HG03159 (cell line): ENCODE measurements around the gene AGBL4.

Source experiments
- ATAC-seq: cut with Tn5 transposase; IDR thresholded peaks from one replicate; pipeline ENCODE4 v1.9.1; 2021; ENCODE audit warnings: mild to moderate bottlenecking, moderate library complexity; ENCODE audit not compliant: unreplicated experiment

AGBL4 gene

DNA sequence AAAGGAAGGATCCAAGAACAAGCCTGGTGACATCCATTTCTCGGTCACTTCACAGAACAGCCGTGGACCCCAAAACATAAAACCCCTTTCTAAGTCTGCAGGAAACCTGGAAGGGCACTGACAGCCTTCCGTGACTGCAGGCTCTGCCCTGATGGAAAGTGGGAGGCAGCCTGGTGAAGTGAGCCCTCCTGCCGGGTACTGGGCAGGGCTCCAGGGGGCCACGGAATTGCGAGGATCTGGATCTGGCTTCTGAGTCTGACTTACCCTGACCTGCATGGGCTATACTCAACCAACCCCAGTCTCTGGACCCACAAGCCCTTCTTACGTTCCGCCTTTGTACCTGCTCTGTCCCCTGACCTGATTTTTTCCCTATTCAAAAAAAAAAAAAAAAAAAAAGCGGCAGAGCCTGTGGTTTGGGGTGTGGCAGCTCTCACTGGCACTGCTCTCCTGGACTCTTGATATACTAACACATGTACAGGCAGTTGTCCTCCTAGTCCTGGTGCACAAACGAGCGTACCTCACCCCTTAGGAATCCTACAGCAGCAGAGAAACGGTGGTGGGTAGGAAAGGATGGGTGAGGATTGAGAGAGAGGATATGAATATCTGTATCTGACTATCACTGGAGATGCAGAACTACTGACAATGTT is 1330.0 kb downstream of the AGBL4 start:
- no peak for ATAC-seq

DNA sequence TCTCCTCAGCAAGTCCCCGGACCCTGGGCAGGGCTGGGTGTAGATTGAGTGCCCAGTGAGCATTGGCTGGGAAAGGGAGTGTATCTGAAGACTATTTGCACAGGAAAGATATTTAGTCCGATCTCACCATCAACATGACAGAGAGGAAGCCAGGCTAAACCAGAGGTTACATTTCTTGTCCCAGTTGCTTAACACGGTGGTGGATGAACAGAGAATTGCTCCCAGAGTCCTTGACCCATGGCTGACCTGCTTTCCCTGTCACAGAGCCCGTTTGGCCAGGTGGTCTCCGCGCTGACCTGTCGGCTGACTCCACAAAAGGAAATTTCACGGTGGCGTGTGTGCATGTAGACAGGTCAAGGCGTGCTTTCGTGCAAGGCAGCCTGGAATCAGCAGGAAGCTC is 1330.6 kb downstream of the AGBL4 start:
- no peak for ATAC-seq

DNA sequence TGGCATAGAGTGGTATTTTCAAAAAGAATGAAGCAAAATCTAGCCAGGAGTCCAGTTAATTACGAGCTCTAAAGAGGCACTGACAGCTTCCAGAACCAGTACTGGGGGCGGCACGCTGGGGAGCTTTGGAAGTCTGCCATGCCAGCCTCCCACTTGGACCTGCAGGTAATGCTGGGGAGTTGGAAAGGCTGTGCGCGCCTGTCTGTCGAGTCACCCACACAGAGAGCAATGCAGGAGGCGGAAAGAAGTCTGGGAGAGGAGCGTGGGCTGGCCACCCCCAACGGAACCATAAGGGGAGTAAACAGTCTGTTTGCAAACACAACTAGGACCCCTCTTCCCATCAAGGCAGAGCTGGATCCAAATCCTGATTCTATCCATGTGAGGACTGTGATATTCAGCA is 1331.5 kb downstream of the AGBL4 start:
- ATAC-seq = no peak

DNA sequence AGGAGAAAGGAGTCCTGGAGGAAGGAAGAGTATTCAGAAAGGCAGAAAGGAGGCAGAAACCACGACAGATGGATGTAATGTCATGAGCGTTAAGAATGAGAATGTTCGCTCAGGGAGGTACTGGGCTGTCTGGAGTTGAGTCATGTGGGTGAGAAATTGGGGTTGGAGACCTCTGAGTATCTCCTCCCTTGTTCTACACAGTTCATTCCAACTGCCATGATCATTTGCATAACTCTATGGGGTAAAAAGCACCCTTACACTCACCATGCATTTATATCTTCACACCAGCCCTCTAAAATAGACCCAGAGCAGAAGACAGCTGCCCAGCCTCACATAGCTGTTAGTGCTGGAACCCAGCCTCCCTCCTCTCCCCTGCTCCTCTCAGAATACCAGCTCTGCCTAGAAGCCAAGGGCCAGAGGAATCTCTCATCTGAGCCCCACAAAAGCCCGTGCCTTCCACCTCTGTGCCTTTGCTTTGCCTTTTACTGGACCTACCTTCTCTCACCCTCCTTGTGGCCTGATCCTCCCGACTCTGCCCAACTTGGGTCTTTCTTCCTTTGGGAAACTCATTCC is 1332.2 kb downstream of the AGBL4 start:
- peak; percentile 64 for ATAC-seq

DNA sequence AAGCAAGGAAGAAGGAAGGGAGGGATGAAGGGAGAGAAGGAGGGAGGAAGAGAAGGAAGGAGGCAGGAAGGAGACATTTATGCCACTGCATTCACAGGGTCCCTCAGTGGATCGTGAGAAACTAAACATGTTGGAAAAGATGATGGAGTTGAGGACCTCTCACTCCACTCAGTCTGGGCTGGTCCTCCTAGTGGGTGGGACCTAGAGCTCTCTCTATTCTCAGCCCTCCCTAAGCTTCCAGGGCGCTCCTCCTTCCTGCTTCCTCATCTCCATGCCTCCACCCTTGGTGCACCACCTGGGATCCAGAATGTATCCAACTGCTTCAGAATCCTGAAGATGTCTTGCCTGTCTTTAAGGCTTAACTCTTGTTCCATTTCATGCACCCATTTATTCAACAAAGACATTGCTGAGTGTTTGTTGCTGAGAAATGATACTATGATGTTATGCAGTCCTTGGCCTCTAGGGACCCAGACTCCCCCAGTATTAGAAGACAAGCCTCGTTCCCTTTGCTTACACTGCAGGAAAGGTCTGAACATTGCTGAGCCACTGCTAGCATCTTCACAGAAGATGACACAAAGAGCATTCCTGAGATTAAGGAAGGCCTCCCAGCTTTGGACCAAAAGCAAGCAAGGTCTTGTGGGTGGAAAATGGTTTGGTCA is 1335.5 kb downstream of the AGBL4 start:
- peak; percentile 87 for ATAC-seq

DNA sequence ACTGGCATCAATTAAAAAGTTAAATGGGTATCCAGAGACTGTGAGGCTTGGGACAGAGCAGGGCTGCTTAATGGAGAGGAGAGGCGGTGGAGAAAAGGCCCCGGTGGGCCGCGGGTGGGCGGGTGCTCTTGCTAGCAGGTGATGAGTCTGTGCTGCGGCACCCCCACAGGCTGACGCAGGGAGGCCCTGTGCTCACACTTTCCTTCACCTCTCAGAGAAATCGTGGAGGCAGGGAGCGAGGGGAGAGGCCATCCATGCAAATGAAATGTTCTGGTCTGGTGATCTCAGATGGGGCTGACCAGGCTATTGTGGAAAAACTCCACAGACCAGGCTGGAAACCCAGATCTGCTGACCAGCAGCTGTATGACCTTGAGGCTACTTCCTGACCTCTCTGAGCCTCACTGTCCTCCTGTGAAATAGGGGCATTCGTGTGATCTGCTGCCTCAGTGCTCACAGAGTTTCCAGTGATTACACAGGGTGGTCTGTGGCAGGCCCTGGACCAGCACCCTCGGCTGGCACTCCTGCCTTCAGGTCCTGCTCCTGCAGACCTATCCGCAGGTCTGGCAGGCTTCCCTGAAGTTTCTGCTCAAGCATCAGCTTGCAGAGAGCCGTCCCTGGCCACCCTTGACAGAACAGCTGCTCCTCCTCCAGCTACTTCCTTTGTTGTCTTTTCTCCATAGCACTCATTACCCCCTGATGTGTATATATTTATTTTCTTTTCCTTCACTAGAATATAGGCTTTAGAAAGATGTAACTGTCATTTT is 1336.3 kb downstream of the AGBL4 start:
- ATAC-seq = no peak

DNA sequence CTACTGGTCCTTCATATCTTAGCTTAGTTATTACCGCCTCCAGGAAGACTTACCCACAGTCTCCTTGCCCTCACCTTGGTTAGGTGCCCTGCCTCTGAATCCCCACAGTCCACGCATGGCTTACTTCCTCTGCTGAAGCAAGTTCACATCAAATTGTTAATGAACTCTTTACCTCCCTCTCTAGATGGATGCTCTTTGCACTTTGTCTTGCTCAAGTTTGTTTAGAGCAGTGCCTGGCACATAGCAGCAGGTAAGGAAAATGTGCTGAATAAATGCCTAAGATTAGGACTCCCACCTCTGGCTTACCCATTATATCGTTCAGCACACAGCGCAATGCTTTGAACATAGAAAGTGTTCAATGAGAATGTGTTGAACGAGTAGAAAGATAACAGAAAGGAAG is 1337.6 kb downstream of the AGBL4 start:
- no peak for ATAC-seq

DNA sequence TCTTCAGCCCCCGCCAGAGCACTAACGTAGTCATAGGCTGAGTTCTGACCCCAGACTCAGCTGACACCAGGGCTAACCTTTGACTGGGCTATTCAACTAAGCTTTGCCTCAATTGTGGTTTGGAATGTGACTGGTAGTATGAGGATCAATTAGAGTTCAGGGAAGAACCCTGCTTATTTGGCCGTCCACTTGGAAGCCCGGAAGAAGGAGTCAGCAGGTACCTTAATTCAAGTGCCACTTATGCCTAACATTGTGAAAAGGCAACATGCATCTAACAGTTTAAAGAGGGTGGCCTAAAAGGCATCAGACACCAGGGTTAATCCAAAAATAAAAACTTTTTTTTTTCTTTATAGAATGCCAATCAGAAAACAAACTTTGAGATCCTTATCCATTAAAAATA is 1339.4 kb downstream of the AGBL4 start:
- no peak for ATAC-seq

DNA sequence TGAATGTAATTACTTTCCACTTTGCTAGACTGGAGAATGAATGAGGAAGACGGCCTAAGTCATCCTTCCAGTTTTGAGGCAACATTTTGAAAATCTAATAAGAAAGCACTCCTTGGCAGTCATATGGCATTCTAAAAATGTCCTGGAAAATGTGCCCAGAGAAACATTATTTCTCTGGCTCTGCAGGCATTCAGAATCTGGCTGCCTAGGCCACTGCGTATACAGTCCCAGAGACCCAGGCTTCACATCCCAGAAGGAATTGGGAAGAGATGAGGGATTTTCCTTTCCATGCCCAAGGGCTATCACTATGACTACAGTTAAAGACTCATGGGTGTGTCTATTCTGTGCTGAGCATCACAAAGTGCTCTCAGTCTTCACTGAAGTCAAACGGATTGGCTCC is 1339.9 kb downstream of the AGBL4 start:
- ATAC-seq = no peak

DNA sequence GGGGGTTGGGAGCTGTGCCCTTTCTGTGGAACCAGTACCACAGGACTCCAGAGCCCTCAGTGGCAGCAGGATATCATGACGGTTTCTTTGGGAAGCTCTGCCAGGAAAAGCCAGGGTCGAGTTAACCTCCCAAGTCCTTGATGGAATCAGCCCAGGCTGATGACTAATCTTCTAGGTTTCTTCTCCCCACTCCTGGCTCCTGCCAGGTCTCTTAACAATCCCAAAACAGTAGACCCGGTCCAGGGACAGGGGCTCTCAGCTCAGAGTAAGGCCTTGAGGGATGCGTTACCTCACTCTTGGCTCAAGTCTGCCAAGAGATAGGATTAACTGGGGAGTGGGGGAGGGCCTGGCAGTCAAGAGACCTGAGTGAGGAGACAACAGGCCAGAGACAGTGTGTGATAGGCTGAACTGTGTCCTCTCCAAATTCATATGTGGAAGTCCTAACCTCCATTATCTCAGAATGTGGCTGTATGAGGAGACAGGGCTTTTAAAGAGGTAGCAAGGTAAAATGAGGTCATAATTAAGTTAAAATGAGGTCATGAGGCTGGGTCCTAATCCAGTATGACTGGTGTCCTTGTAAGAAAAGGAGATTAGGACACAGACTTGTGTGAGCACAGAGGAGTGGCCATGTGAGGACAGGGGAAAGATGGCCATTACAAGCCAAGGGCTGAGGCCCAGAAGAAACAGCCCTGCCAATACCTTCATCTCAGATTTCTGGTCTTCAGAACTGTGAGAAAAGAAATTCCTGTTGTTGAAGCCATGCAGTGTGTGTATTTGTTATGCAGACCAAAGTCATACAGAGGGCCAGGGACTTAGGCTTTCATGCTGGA is 1342.1 kb downstream of the AGBL4 start:
- ATAC-seq = no peak

DNA sequence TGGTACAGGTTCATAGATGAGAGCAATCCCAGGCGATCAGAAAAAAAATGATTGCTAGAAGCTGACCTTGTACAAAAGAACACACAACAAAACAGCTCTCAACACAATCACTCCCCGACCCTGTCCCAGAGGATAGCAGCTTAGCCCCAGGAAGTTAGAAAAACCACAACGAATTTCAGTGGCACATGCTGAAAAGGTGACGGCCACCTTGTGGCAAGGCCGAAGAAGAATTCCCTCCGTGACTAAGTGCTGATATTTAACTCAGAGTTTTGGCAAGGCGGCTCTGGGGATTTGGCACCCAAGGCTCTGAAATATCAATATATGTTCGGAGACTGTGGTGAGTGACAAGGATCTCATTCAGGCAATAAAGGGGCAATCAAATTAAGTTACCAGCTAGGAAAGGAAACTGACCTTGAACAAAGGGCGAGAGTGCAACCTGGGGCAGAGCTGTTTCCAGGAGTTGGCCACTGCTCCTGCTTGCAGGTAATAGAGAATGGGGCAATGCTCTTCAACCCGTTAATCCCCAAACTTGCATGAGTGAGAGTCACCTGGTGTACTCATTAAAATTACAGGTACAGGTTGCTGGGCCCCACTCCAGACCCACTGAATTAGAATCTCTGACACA is 1343.2 kb downstream of the AGBL4 start:
- ATAC-seq = no peak

DNA sequence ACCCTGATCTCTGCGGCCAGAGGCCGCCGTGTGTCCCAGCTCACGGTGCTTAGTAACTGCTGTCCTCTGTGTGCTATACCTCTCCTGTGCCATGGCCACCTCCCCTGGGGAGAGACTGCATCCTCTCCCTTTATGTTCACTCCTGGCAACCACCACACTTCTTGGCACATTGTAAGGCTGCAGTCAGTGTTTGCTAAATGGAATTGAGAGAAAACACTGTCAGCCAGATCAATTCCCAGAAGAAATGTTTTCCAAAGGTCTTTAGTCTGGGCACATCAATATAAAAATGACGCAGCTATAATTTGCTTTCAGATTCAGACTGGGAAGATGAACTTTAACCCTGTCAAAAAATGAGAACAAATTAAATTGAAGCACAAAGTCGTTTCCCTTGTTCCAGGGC is 1343.9 kb downstream of the AGBL4 start:
- no peak for ATAC-seq

DNA sequence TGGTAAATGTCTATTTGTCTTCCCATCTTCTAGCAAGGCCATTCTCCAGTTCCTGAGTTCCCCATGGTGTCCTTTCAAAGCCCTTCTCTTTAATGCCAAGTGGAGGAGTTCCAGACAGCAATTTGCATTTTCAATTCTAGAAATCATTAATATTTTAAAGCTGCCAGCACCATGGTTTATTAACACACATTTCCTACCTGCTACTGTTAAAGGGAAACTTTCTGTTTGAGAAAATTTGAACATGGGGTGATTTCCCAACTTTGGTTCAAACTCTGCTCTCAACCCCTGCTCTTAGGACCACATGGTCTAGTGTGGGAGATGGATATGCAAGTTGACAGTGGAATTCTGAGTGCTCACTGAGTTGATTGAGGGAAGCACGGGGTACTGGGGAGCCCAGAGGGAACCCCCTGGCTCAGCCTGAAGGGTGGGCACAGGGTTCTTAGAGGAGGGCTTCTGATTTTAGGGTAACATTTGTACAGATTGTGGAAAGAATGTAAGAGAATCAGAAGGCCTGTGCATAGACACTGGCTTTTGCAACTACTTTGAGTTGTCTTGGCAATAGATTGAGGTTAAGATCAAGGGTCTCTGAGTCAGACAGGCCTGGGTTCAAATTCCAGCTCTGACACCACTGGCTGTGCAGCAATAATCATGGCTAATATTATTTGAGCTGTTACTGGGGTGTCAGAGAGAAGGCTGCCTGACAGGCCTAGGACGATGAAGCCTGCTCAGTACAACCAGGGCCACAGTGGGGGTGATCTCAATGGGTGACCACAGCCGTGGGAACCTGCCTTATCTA is 1344.8 kb downstream of the AGBL4 start:
- no peak for ATAC-seq

DNA sequence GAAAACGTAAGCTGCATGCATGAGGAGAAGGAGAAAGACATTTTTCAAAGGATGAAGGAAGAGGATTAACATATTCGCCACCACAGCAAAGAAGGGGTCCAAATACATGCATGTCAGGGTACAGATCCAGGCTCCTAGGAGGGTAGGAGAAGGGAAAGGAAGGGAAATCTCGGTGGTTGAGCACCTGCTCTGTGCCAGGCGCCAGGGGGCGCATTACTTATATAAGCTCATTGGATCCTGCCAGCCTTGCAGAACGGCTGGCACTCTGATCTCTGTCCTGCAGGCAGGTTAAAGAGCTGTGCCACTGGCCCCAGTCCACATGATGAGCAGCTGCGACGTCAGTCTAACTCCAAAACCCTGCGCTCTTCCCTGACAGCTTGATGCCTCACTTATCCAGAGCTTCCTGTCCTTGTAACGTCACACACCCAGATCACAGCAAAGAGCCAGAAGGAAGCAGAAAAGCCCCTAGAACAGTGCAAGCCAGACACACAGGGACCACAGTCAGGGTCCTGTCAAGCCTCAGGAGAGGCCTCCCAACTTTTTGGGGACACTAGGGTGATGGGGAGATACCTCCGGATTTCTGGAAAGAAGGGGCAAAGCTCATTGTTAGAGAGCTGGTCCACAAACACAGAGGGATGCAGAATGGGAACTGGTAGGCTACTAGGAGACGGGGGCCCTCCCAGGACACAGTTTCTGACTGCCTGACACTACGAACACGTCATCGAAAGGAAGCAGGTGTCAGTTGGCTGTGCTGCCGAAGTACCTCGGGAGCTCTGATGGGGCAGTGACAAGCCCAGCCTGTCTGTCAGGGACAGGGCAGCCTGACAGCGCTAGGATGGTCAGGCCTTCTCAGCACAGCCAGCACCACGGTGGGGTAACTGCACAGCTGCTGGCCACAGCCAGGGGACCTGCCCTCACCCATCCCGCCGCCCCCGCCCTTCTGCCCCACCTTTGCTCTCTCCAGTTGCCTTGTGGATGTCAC is 1346.2 kb downstream of the AGBL4 start:
- peak; percentile 47 for ATAC-seq

DNA sequence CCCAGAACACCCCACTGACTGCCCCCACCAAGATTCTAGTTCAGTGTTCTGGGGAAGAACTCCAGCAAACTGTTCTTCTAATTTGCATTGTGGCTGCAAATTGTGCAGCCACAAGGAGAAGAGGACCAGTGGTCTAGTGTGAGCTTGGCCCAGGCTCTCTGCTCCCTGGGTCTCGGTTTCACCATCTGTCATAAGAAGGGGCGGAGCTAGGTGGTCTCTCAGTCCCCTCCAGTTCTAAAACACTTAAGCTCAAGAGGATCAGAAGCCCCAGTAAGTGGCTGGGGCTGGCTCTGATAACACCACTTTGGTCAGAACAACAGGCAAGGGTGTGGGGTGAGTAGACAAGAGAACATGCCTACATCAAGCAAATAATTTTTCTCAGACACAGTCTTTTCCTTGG is 1346.9 kb downstream of the AGBL4 start:
- no peak for ATAC-seq

DNA sequence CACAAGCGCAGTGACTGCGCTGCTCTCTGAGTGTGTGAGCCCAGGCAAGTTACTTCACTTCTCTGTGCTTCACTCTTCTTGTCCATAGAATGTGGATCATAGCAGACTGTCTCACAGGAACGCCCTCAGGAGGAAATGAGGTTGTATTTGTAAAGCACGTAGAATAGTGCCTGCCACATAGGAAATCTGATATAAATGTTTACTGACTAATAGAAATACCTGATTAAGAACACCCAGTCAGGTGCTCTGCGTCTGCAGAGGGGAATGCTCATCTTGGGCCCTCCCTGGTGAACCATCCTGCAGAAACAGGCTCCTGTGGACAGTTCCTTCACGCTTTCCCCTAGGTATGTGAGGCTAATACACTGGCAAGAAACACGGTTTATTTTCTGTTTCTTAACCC is 1347.4 kb downstream of the AGBL4 start:
- ATAC-seq = no peak

DNA sequence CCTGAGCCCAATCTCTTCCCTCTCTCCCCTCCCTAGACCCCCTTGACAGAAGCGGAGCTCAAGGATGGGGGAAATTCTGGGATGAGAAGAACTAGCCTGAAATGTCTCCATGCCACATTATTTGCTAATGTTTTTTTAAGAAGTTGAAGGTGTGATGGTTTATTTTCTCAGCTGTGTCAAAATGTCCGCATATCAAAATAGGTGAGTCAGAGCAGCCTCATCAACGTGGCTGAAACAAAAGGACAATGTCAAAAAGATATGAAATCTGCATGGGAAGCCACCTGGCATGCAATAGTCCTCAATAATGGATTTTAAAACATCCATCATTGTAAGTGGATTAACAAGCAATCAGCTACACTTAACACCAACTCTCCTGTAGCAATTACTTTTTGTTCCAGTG is 1348.5 kb downstream of the AGBL4 start:
- no peak for ATAC-seq

DNA sequence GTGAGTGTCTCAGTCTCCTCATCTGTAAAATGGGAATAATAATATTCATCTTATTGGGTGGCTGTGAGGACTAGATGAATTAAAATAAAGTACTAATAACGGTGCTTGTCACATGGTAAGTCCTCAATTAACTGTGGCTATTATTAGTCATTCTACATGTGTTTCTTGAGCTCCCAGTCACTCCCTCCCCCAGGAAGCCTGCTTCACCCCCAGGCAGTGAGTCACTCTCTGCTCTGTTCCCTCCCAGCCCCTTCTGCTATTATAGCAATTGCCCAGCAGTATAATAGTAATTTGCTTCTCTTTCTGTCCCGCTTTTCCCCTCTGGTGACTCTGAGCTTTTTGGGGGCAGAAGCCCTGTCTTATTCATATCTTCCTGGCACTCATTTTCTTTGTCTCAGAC is 1349.1 kb downstream of the AGBL4 start:
- ATAC-seq = no peak
